H1 (cell line): ENCODE measurements around the gene TCFL5. TPM values are rescaled to one million over a fixed set of nuclear protein-coding genes. Genes with fewer than 3 reads are reported as not detected.

ENCODE experiments used
- CTCF ChIA-PET: fragments of 300-600 bp; sonication (Branson Sonifier 250); formaldehyde crosslinking; loops from one replicate; lab custom pipeline; 2021; ENCODE audit not compliant: partially characterized antibody; lab: Charles Lee
- POLR2A ChIA-PET: fragments of 300-600 bp; sonication (Branson Sonifier 250); formaldehyde crosslinking; loops from one replicate; lab custom pipeline; 2021; ENCODE audit warnings: inconsistent platforms; ENCODE audit not compliant: partially characterized antibody; lab: Charles Lee
- DNase-seq, 2 experiments: peaks; one replicate each; pipeline versions ENCODE4 v3.0.0 to v3.0.0-alpha.2; 2010 to 2022; ENCODE audit warnings: low spot score in 2 of 2, low read depth in 1 of 2, mixed read lengths in 1 of 2
- FAIRE-seq: peaks from 2 replicates; lab custom pipeline; 2011; peaks lifted over from hg19 to GRCh38; lab: Jason Lieb, UNC
- H2AFZ ChIP-seq: 2 replicates; pipeline ENCODE4 v1.8.1; 2012; ENCODE audit warnings: low read length, inconsistent platforms
- H2AK5ac ChIP-seq: 2 replicates; pipeline ENCODE4 v1.6.1; 2013; ENCODE audit warnings: low read depth, low read length
- H2BK120ac ChIP-seq: replicated peaks from 2 replicates; pipeline ENCODE3; 2013; ENCODE audit warnings: low read depth, low read length, inconsistent platforms
- H2BK12ac ChIP-seq: 2 replicates; pipeline ENCODE4 v1.6.1; 2013; ENCODE audit warnings: low read depth, low read length
- H2BK15ac ChIP-seq: 2 replicates; pipeline ENCODE4 v1.6.1; 2013; ENCODE audit warnings: low read length
- H2BK20ac ChIP-seq: 2 replicates; pipeline ENCODE4 v1.6.1; 2013; ENCODE audit warnings: low read length
- H2BK5ac ChIP-seq: 2 replicates; pipeline ENCODE4 v1.6.1; 2013; ENCODE audit warnings: low read depth, low read length
- H3K14ac ChIP-seq: 2 replicates; pipeline ENCODE4 v1.6.1; 2013; ENCODE audit warnings: inconsistent platforms; ENCODE audit not compliant: insufficient read length
- H3K18ac ChIP-seq: 2 replicates; pipeline ENCODE4 v1.6.1; 2013; ENCODE audit warnings: low read length; ENCODE audit errors: extremely low read depth
- H3K23ac ChIP-seq: 2 replicates; pipeline ENCODE4 v1.6.1; 2013; ENCODE audit warnings: inconsistent platforms; ENCODE audit not compliant: insufficient read length
- H3K23me2 ChIP-seq: 2 replicates; pipeline ENCODE4 v1.6.1; 2013; ENCODE audit warnings: low read depth, low read length
- H3K27ac ChIP-seq: 2 replicates; pipeline ENCODE4 v1.6.1; 2011; ENCODE audit warnings: low read depth, low read length, inconsistent platforms
- H3K27me3 ChIP-seq, 4 experiments: replicated peaks in 1 of 4; 1 replicate in 1 of 4; 2 replicates in 3 of 4; pipeline versions ENCODE4 v1.6.1 to v1.8.1; 2011 to 2013; ENCODE audit warnings: low read length in 3 of 4, mild to moderate bottlenecking in 3 of 4, inconsistent platforms in 2 of 4, mixed read lengths in 2 of 4, moderate library complexity in 1 of 4; ENCODE audit not compliant: control insufficient read depth in 3 of 4, insufficient read depth in 3 of 4; ENCODE audit errors: extremely low read depth in 1 of 4
- H3K36me3 ChIP-seq, 4 experiments: 2 replicates each; pipeline versions ENCODE4 v1.6.1 to v1.8.1; 2011 to 2013; ENCODE audit warnings: mild to moderate bottlenecking in 4 of 4, low read length in 3 of 4, moderate library complexity in 2 of 4, control low read depth in 1 of 4, inconsistent platforms in 1 of 4; ENCODE audit not compliant: insufficient read depth in 4 of 4, control insufficient read depth in 2 of 4
- H3K4ac ChIP-seq: replicated peaks from 2 replicates; pipeline ENCODE3; 2013; ENCODE audit warnings: low read length, low read depth, mixed read lengths, inconsistent platforms; ENCODE audit not compliant: insufficient read length
- H3K4me1 ChIP-seq, 4 experiments: replicated peaks in 1 of 4; 1 replicate in 1 of 4; 2 replicates in 3 of 4; pipeline versions ENCODE4 v1.6.1 to v1.8.1; 2011 to 2013; ENCODE audit warnings: low read length in 3 of 4, inconsistent platforms in 2 of 4, mixed read lengths in 1 of 4; ENCODE audit not compliant: insufficient read depth in 4 of 4, control insufficient read depth in 3 of 4
- H3K4me2 ChIP-seq, 2 experiments: 2 replicates each; pipeline versions ENCODE4 v1.6.1 to v1.8.1; 2011 to 2013; ENCODE audit warnings: low read depth in 2 of 2, low read length in 2 of 2, control low read depth in 1 of 2, inconsistent platforms in 1 of 2, mild to moderate bottlenecking in 1 of 2; ENCODE audit not compliant: insufficient read depth in 1 of 2
- H3K4me3 ChIP-seq, 4 experiments: fragments of 200-600, 300-600 bp in 1 of 4; sonication (generic), shearing (Covaris generic), sonication (Bioruptor Twin) in 1 of 4; 2 replicates each; pipeline versions ENCODE4 v1.5.1 to v1.8.1; 2011 to 2016; ENCODE audit warnings: low read length in 4 of 4, low read depth in 3 of 4, control low read depth in 2 of 4, inconsistent platforms in 2 of 4, mild to moderate bottlenecking in 2 of 4, mixed read lengths in 1 of 4, moderate library complexity in 1 of 4; ENCODE audit not compliant: insufficient read depth in 2 of 4; ENCODE audit errors: extremely low read depth in 1 of 4
- H3K56ac ChIP-seq: replicated peaks from 2 replicates; pipeline ENCODE3; 2013; ENCODE audit warnings: low read depth, mild to moderate bottlenecking, mixed read lengths, low read length, inconsistent platforms; ENCODE audit not compliant: insufficient read length
- H3K79me1 ChIP-seq: 2 replicates; pipeline ENCODE4 v1.6.1; 2013; ENCODE audit warnings: low read depth, low read length, control low read depth
- H3K79me2 ChIP-seq, 2 experiments: 2 replicates each; pipeline versions ENCODE4 v1.6.1 to v1.8.1; 2012 to 2013; ENCODE audit warnings: low read length in 2 of 2, mild to moderate bottlenecking in 2 of 2, inconsistent platforms in 1 of 2; ENCODE audit not compliant: insufficient read depth in 2 of 2, control insufficient read depth in 1 of 2
- H3K9ac ChIP-seq, 4 experiments: replicated peaks in 1 of 4; 1 replicate in 1 of 4; 2 replicates in 3 of 4; pipeline versions ENCODE4 v1.6.1 to v1.8.1; 2011 to 2013; ENCODE audit warnings: low read depth in 3 of 4, low read length in 3 of 4, control low read depth in 2 of 4, mild to moderate bottlenecking in 2 of 4, moderate library complexity in 2 of 4, inconsistent platforms in 1 of 4; ENCODE audit errors: extremely low read depth in 1 of 4
- H3K9me3 ChIP-seq, 2 experiments: 2 replicates each; pipeline versions ENCODE4 v1.6.1 to v1.8.1; 2012 to 2013; ENCODE audit warnings: mild to moderate bottlenecking in 2 of 2, moderate library complexity in 2 of 2, control low read depth in 1 of 2, inconsistent platforms in 1 of 2, low read depth in 1 of 2, low read length in 1 of 2, mixed read lengths in 1 of 2; ENCODE audit not compliant: insufficient read depth in 2 of 2
- H4K20me1 ChIP-seq, 2 experiments: replicated peaks in 1 of 2; 2 replicates each; pipeline versions ENCODE3 to v1.8.1; 2011 to 2013; ENCODE audit warnings: inconsistent platforms in 2 of 2, low read length in 2 of 2, mild to moderate bottlenecking in 1 of 2; ENCODE audit not compliant: insufficient read depth in 2 of 2, control insufficient read depth in 1 of 2
- H4K5ac ChIP-seq: 2 replicates; pipeline ENCODE4 v1.6.1; 2013; ENCODE audit warnings: low read length, low read depth, mixed read lengths, inconsistent platforms; ENCODE audit not compliant: insufficient read length
- H4K8ac ChIP-seq: 2 replicates; pipeline ENCODE4 v1.8.0; 2013; ENCODE audit warnings: mild to moderate bottlenecking, moderate library complexity, low read length, inconsistent platforms; ENCODE audit not compliant: insufficient read depth; ENCODE audit errors: extremely low read depth
- H4K91ac ChIP-seq: replicated peaks from 2 replicates; pipeline ENCODE3; 2013; ENCODE audit warnings: low read length, mixed read lengths, inconsistent platforms; ENCODE audit not compliant: insufficient read length
- BCL11A ChIP-seq, 2 experiments: IDR thresholded peaks; one replicate each; pipeline ENCODE4 v1.6.1; 2011; ENCODE audit warnings: low read depth in 2 of 2, low read length in 2 of 2, mild to moderate bottlenecking in 2 of 2
- CEBPB ChIP-seq: IDR thresholded peaks from 2 replicates; pipeline ENCODE4 v1.6.1; 2012; ENCODE audit warnings: low read depth, low read length
- EGR1 ChIP-seq: IDR thresholded peaks from 2 replicates; pipeline ENCODE4 v1.6.1; 2011; ENCODE audit warnings: low read depth, low read length, borderline replicate concordance
- EZH2 ChIP-seq: fragments of 200-600 bp; sonication (generic); IDR thresholded peaks from 2 replicates; pipeline ENCODE4 v1.7.1; 2012; ENCODE audit warnings: low read depth, mild to moderate bottlenecking, moderate library complexity, low read length, inconsistent platforms; ENCODE audit not compliant: severe bottlenecking
- GTF2F1 ChIP-seq: IDR thresholded peaks from 2 replicates; pipeline ENCODE4 v1.6.1; 2012; ENCODE audit warnings: low read depth, low read length, improper control_type of control experiment, borderline replicate concordance
- KDM1A ChIP-seq: fragments of 200-600, 300-600 bp; sonication (generic); IDR thresholded peaks from 2 replicates; pipeline ENCODE4 v1.7.1; 2016; ENCODE audit warnings: mild to moderate bottlenecking, low read length, borderline replicate concordance
- NRF1 ChIP-seq: IDR thresholded peaks from 2 replicates; pipeline ENCODE4 v1.6.1; 2011; ENCODE audit warnings: mild to moderate bottlenecking, low read depth, low read length, improper control_type of control experiment
- RAD21 ChIP-seq, 2 experiments: IDR thresholded peaks in 1 of 2; conservative IDR thresholded peaks in 1 of 2; 2 replicates each; pipeline ENCODE4 v1.6.1; 2011; ENCODE audit warnings: low read depth in 2 of 2, low read length in 2 of 2, improper control_type of control experiment in 1 of 2, inconsistent platforms in 1 of 2, mild to moderate bottlenecking in 1 of 2, moderate library complexity in 1 of 2
- RFX5 ChIP-seq: IDR thresholded peaks from 2 replicates; pipeline ENCODE4 v1.6.1; 2011; ENCODE audit warnings: low read depth, low read length, improper control_type of control experiment, borderline replicate concordance
- SIRT6 ChIP-seq: IDR thresholded peaks from one replicate; pipeline ENCODE4 v1.7.1; 2012; ENCODE audit warnings: low read length, inconsistent platforms
- TCF12 ChIP-seq: IDR thresholded peaks from 2 replicates; pipeline ENCODE4 v1.6.1; 2011; ENCODE audit warnings: low read depth, mild to moderate bottlenecking, low read length
- YY1 ChIP-seq: IDR thresholded peaks from 2 replicates; pipeline ENCODE4 v1.6.1; 2011; ENCODE audit warnings: low read depth, mild to moderate bottlenecking, low read length
- WGBS, 2 experiments: shearing (Covaris generic) in 1 of 2; methylation state at CpG; one replicate each; pipeline versions ENCODE4 v1.1.6 to v1.1.7; 2013 to 2015; ENCODE audit warnings: low lambda C conversion rate in 2 of 2, mixed read lengths in 2 of 2, inconsistent platforms in 1 of 2, low coverage in 1 of 2, missing lambda C conversion rate in 1 of 2; ENCODE audit not compliant: insufficient replicate concordance in 2 of 2, insufficient coverage in 1 of 2, insufficient read length in 1 of 2; ENCODE audit errors: extremely low coverage in 1 of 2, missing lambda C conversion rate in 1 of 2; 5-methylcytosine and 5-hydroxymethylcytosine counted together
- polyA plus RNA-seq, 7 experiments: library from polyadenylated mRNA; depleted of rRNA in 3 of 7; stranded (reverse) in 5 of 7; unstranded in 2 of 7; fragments of >200 nt in 5 of 7; fragments of 200-250 nt in 2 of 7; gene quantifications; 1 replicate in 5 of 7; 2 replicates in 1 of 7; 4 replicates in 1 of 7; pipeline versions ENCODE4 v1.2.1 to v1.2.3, GENCODE V29; 2011 to 2013; ENCODE audit warnings: missing spikeins in 2 of 7, mixed read lengths in 2 of 7
- total RNA-seq: library from RNA; stranded (reverse); fragmentation: NEBNext Ultra II Directional; extraction: Animal tissue kit (Norgen Biotek cat#: 25700); gene quantifications from 2 replicates; pipeline ENCODE4 v1.2.1, GENCODE V29; 2021
- TF ChIP-seq, protein P1 (sequence below): IDR thresholded peaks from 2 replicates; pipeline ENCODE4 v1.6.1; 2012; ENCODE audit warnings: low read length, inconsistent platforms

Gene TCFL5
- total and polyA plus RNA-seq, 2 of the 8 experiments (the other 6 are each of a cell fraction or from before 2014, with no cell fraction given), result 6.2 to 15.0 TPM

DNA sequence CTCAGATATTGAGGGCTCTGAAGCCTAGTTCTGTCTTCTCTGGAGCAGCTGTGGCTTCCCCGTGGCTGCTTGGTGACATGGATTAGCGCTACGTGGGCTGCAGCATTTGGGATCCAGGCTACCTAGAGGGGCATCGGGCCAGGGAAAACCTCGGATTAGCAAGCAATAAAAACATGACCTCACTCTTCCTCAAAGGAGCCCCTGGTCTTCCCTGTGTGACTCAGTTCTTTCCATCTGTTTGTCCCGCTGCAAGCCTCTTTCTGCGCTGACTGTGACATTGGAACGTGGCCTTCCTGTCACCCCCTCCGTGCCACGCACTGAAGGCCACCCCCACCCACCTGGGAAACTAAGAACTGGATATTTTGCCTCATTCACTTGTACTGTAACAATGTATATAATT is 61.7 kb downstream of the TCFL5 start:
- Histone ChIP-seq H4K8ac (no peak overlapping the region), H2BK120ac (no peak overlapping the region), H3K79me2 (no peaks in the 10 kb centered on the region), H3K9ac (no peak overlapping the region), H3K36me3 (peaks cover 2 to 26% (median 9%) of the 10 kb centered on the region in 4 experiments; a peak in 4 of 8 replicates), H3K4me3 (no peak overlapping the region), H3K4me1 (peaks cover 0 to 8% (median 1%) of the 10 kb centered on the region in 4 experiments; a peak in 2 of 7 replicates), H2BK20ac (no peak overlapping the region), H3K9me3 (no peaks in the 10 kb centered on the region), H2BK12ac (no peak overlapping the region), H4K91ac (no peak overlapping the region), H3K27ac (no peak overlapping the region), H3K14ac (no peak overlapping the region), H3K4me2 (no peak overlapping the region), H3K18ac (no peak overlapping the region), H2AK5ac (no peak overlapping the region), H3K56ac (no peak overlapping the region), H3K23me2 (peaks cover 9% of the 10 kb centered on the region; the same call in 1 of the 2 replicates), H2AFZ (no peak overlapping the region), H4K5ac (no peak overlapping the region), H3K79me1 (no peaks in the 10 kb centered on the region), H4K20me1 (peaks cover 0 to 15% of the 10 kb centered on the region in 2 experiments), H2BK5ac (no peak overlapping the region; the same call in 1 of the 2 replicates), H3K23ac (no peak overlapping the region), H3K4ac (no peak overlapping the region), H2BK15ac (no peak overlapping the region), H3K27me3 (peaks cover 0 to 19% (median 12%) of the 10 kb centered on the region in 4 experiments; a peak in 5 of 7 replicates)
- CTCF ChIA-PET, result interaction anchor here (0.6 to 6.2 kb wide), 3 partner anchors 7 to 15 kb away, joined by 3 to 37 read pairs (median 3); no protein-coding TSS in a partner anchor
- 99% methylated on average over 10 of the region's 10 CpGs; no CpG with 5 or more reads in 1 of the 2 experiments for WGBS, 2 experiments
- FAIRE-seq (no peak), DNase-seq (no peak)
- POLR2A ChIA-PET, result no interaction called here
- TF ChIP-seq SIRT6 (no peak), RAD21 (IDR thresholded peaks at IDR 0.05 in 1 of 2, conservative IDR thresholded peaks at IDR 0.05 in 1 of 2; ENCODE audit: low read depth in 2 of 2, low read length in 2 of 2) (no peak), RFX5 (no peak), EGR1 (no peak), YY1 (no peak), GTF2F1 (no peak), CEBPB (no peak), TCF12 (no peak), KDM1A (no peak), NRF1 (no peak), EZH2 (no peak), BCL11A (IDR thresholded peaks at IDR 0.05; ENCODE audit: low read depth in 2 of 2, low read length in 2 of 2) (no peak)
- TF ChIP-seq, protein P1, sequence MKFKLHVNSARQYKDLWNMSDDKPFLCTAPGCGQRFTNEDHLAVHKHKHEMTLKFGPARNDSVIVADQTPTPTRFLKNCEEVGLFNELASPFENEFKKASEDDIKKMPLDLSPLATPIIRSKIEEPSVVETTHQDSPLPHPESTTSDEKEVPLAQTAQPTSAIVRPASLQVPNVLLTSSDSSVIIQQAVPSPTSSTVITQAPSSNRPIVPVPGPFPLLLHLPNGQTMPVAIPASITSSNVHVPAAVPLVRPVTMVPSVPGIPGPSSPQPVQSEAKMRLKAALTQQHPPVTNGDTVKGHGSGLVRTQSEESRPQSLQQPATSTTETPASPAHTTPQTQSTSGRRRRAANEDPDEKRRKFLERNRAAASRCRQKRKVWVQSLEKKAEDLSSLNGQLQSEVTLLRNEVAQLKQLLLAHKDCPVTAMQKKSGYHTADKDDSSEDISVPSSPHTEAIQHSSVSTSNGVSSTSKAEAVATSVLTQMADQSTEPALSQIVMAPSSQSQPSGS, result no peak
